HG02588 (cell line): ENCODE data around the gene CLEC18A.
"Not testable (repeated sequence)": the region's sequence is repeated elsewhere in the genome, so short reads cannot be mapped to it uniquely, and the experiment has no call there.

Source experiments
- ATAC-seq: cut with Tn5 transposase; IDR thresholded peaks from one replicate; pipeline ENCODE4 v1.9.1; 2021; ENCODE audit warnings: mild to moderate bottlenecking, moderate library complexity; ENCODE audit not compliant: unreplicated experiment

Gene CLEC18A

DNA sequence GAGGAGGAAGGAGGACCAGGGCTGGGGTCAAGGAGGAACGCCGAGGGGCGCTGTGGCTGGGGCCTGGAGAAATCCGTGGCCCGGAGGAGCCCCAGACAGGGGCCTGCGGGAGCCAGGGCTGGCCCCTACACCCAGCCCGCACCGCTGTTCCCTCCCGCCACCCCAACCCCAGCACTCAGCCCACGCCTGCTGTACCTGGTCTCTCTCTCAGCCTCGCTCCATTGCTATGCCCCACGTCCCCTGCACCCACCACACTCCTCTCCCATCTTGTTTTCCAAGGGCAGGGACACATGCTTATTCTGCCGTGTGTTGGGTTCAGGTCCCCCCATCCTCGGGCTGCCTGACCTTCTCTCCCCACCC is 518 bp downstream of the CLEC18A start:
- not testable (repeated sequence) for ATAC-seq

DNA sequence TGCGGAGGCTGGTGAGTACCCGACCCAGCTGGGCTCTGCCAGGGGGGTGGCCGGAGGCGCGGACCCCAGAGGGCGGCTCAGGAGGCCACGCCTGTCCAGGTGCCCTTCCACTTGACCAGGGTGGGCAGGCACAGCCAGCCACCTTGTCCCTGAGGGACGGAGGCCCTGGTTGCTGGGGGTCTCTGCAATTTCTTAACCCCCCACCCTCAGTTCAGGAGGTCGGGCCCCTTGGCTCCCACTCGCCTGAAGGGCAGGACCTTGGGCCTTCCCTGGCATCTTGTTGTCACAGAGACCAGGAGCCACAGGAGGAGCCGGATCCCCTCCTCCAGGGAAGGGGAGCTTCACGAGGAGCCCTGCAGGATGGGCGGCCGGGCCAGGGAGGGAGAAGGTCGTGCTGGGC is 982 bp downstream of the CLEC18A start:
- not testable (repeated sequence) for ATAC-seq

DNA sequence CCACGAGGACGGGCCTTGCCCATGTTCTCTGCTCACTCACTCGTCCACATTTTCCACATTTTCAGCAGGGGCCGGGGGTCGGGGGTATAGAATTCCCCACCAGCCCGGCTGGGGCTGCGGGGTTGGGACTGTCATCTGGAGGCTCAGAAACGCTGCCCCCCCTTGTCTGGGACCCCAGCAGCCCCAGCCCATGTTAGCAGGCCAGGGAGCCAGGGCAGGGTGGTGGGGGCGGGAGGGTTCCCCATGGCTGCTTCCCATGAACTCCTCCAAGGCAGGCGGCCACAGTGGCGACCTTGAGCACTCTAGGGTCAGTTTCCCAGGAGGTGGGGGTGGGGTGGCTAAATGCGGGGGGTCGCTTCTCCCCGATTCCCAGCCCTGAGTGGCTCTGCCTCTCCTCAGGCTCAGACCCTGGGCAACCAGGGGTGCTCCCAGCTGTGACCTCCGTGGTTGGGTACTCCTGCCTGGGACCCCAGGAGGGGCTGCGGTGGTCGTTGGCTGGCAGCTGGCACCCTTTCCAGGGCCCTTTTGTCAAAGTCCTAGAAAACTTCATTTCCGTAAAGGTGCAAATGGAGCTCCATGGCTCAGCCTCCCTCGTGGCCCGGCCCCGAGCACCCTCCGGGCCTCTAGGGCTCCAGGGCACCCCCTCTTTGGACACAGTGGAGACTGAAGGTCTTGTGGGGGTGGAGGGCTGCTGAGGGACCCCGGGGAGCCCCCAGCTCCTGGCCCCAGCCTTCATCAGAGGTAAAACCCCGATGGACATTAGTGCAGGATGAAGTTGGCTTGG is 1.6 kb downstream of the CLEC18A start:
- ATAC-seq: not testable (repeated sequence)

DNA sequence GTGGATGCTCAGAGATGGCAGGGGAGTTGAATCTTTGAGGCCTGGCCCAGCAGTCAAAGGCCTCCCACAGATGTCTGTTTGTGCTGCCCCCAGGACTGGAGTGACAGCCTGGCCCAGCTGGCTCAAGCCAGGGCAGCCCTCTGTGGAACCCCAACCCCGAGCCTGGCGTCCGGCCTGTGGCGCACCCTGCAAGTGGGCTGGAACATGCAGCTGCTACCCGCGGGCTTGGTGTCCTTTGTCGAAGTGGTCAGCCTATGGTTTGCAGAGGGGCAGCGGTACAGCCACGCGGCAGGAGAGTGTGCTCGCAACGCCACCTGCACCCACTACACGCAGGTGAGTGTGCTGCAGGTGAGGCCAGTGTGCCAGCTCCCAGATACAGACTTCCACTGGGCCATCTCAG is 3.1 kb downstream of the CLEC18A start:
- ATAC-seq: not testable (repeated sequence)

DNA sequence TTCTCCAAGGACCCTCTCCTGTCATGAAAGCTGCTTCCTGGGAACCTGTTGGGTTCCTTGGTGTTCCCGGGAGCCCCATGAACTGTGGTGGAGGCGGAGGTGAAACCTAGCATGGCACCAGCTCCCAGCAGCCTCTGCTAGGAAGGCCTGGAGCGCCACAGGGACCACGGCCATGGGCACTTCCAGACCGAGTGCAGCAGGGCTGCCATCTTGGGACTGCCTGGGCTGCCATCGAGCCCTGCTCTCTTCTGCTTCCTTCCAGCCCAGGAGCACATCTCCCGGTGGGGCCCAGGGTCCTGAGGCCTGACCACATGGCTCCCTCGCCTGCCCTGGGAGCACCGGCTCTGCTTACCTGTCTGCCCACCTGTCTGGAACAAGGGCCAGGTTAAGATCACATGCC is 12.2 kb downstream of the CLEC18A start:
- not testable (repeated sequence) for ATAC-seq

DNA sequence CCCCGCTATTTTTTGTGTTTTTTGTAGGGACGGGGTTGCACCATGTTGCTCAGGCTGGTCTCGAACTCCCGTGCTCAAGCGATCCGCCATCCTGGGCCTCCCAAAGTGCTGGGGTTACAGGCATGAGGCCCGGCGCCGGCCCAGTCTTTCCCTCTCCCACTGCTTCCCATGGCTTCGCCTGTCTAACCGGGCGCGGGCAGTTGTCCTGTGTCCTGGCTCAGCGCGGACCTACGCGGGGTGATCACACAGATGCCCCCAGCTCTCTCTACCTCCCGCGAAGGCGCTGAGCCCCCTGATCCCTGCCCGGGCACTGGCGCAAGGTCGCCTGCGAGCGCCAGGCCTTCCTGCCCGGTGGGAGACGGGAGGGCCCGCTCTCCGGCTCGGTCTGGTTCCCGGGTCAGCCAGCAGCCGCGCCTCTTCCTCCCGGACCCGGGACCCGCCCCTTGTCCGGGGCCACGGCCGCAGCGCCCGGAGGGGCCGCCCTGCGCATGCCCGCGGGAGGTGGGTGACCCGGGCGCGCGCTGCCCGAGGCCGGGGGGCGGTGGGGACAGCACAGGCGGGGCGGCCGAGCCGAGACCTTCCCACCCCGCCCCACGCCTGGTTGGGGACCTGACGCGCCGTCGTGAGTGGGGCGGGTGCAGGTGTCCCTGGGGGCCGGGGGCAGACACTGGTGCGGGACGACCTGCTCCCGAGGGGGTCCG is 14.0 kb downstream of the CLEC18A start:
- ATAC-seq: not testable (repeated sequence)

DNA sequence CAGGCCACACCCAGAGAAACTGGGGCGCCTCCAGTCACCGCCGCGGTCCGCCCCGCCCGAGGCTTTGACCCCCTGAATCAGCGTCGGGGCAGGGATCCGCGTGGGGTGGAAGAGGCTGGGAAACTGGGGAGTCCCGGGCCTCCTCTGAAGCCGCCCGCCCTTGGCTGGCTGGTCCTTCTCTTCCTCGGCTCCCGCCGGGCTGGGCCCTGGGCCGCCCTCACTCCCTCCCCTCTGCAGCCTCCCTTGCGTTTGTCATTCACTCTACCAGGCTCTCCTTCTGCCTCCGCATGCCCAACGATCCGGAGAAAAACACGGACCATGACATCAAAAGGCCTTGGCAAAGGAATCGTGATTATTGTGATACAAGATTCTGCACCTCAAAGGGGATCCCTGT is 14.5 kb downstream of the CLEC18A start:
- ATAC-seq: not testable (repeated sequence)

DNA sequence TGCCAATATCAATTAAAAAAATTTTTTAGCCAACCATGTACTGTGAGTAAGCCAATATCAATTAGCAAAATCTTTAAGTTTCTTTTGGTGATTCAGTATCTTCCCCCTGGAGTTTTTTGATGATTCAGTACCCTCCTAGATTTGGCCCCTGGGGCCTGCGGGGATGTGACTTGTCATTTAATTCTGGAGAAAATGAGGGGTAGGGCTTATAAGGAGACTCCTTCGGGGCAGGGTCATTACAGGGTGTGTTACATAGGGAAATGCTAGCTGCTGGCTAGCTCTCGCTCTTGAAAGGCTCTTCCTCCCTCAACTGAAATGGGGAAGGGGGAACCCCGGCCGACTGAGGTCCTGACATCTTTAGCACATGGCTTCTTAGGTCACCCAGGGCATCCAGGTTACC is 16.6 kb downstream of the CLEC18A start:
- not testable (repeated sequence) for ATAC-seq

DNA sequence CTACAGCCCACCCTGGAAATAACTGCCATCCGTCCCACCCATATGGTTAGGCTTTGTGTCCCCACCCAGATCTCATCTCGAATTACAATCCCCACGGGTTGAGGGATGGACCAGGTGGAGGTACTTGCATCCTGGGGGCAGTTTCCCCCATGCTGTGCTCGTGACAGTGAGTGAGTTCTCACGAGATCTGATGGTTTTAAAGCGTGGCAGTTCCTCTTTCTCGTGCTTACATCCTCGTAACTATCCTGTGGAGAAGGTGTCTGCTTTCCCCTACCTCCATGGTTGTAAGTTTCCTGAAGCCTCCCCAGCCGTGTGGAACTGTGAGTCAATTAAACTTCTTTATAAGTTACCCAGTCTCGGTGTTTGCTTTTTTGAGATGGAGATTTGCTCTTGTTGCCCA is 17.0 kb downstream of the CLEC18A start:
- not testable (repeated sequence) for ATAC-seq

DNA sequence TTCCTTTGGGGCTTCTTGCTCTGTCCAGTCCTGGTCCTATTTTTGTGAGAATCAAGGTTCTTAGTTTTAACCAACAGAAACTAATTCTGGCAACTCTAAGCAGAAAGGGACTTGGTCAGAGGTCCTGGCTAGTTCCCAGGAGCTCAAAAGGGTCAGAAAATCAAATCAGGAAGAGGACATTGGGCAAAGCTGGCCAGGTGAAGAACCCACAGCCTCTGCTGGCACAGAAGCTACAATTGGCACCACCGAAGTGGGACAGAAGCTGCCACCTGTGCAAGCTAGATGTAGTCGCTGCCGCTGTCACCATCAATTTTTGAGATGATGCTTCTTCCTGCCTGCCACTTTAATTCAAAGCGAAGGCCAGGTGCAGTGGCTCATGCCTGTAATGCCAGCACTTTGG is 18.5 kb downstream of the CLEC18A start:
- ATAC-seq: not testable (repeated sequence)

DNA sequence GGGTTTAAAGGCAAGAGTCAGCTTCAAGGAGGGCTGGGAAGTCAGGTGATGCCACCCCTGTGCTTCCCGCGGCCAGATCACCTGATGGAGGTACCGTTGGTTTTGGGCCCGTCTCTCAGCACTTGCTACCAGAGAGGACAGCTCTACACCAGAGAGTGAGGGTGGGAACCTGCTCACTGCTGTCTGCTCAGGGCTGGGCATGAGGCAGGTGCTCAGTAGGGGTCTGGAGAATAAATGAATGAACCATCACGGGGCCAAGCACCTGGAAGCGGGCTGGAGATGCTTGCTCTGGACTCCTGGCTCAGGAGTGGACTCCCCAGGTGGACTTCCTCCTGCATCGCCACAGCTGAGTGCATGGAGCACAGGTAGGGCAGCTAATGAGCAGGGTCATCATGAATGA is 21.0 kb downstream of the CLEC18A start:
- ATAC-seq: not testable (repeated sequence)

DNA sequence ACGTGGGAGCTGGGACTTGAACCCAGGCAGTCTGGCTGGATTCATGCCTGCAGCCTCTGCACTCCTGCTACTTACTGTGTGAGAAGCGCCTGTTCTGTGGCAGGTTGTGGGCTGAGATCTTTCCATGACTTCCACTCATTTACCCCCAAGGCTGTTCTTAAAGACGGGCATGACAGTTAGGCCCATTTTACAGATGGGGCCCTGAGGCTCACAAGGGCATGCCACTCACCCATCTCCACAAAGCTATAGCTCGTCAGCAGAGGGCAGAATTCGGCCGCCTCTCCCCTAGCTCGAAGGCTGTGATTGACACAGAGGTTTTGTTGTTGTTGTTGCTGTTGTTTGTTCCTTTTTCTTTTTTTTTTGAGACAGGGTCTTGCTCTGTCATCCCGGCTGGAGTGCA is 21.8 kb downstream of the CLEC18A start:
- not testable (repeated sequence) for ATAC-seq

DNA sequence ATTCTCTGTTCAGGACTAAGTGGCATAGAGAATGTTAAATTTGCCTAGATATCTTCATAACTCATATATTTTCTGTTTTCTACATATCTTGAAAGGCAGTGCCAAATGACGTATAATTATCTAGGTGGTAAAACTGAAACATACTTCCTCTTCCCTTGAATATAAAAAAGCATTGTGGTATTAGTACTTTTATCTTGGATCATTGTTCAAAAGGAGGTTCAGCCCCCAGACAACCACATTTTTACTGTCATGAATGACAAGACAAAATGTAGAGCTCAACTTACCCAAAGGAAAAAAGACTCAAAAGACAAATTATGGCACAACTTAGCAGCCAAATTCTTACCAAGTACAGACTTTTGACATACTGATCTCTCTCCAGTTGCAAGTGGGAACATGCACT is 34.1 kb downstream of the CLEC18A start:
- ATAC-seq: not testable (repeated sequence)

DNA sequence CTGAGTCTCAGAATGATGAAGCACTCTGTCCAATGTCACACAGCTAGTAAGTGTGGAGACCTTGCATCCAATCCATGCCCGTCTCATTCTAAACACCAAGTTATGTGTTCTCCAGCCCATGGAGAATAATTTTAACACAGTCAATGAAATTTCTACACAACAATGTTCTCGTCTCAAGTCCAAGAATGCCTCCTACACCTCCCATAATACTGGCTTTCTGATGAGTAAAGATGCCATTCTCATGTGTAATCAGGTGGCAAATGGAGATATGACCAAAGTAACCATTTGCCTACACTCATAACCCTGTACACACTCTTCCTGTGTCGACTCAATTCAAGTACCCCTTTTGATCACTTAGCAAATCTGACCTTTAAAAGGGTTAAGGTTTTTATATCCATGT is 46.8 kb downstream of the CLEC18A start:
- not testable (repeated sequence) for ATAC-seq

DNA sequence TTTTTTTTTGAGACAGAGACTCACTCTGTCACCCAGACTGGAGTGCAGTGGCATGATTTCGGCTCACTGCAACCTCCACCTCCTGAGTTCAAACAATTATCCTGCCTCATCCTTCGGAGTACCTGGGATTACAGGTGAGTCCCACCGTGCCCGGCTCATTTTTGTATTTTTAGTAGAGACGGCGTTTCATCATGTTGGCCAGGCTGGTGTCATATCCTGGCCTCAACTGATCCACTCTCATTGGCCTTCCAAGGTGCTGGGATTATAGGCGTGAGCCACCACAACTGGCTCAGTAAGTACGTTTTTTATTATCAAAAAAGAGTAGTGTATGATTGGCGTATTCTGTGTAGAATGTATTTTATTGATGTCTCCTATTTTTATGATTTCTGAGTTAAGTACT is 48.7 kb downstream of the CLEC18A start:
- not testable (repeated sequence) for ATAC-seq

DNA sequence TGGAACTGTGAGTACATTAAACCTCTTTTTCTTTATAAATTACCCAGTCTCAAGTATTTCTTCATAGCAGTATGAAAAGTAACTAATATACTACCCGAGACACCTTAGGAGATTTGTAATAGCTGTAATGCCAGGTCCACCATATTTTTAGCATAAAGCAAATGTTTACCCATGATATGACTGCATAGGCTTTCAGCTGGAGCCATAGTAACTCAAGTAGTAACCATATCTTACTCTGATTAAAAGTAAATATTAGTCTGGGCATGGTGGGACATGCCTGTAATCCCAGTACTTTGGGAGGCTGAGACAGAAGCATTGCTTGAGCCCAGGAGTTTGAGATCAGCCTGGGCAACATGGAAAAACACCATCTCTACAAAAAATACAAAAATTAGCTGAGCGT is 52.4 kb downstream of the CLEC18A start:
- ATAC-seq: not testable (repeated sequence)

DNA sequence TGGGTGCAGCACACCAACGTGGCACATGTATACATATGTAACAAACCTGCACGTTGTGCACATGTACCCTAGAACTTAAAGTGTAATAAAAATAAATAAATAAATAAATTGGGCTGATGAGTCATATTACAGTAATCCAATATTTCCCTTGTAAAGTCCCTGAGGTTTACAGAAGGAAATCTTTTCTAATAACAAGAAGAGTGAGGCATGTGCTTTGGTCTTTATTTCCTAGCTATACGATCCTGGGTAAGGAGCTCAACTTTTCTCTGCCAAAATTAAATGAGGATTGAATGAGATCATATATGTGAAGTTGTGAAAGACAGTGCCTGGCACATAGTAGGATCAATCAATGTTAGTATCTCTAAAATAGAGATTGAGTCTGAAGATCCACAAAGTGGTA is 57.5 kb downstream of the CLEC18A start:
- not testable (repeated sequence) for ATAC-seq

DNA sequence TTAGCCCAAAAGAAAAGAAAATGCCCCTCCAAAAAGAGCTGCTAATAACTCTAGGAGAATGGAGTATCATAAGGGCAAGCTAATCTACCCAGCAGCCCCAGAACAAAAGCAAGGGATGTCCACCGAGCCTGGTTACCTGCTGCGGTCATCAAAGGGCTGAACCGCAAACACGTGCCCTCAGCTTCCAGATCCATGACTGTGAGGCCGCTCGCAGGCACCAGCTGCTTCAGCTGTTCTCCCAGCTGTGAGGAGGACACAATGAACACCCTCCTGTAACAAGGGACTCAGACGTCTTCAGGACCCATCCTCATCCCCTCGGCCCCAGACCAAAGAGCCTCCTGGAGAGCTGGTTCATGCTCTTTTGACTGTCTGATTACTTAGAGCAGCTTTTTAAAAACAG is 59.5 kb downstream of the CLEC18A start:
- ATAC-seq: not testable (repeated sequence)

DNA sequence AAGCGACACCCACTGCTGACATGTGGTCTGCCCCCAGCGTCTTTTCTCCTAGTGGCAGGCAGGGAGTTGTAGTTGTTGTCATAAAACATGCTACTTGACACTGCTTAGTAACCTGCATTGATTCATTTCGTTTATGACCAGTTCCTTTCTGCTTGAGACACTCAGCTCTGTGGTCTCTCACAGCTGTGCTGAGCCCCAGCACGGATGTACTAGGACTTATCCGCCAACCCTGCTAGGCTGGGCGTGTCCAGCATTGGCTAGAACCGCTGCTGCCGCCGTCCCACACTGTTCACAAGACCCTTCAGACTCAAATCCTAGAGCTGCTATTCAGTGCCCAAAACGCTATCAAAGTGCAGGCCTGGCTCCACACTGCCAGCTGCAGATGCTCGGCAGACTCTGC is 60.0 kb downstream of the CLEC18A start:
- ATAC-seq: not testable (repeated sequence)

DNA sequence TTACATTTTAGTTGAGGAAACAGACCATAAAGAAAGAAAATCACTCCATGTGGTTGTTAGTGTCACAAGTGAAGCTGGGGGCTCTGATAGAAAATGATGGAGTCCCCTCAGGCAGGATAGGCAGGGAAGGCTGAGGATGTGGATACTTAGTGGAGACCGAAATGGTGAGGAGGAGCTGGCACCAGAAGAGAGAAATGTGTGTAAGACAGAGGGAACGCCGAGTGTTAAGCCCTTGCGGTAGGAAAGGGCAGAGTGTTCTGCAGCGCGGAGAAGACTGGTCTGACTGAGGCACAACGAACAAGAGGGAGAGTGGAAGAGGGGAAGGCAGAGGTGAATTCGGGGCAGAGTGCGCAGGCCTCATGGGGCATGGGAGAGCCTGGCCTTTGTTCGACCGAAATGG is 61.2 kb downstream of the CLEC18A start:
- ATAC-seq: not testable (repeated sequence)

DNA sequence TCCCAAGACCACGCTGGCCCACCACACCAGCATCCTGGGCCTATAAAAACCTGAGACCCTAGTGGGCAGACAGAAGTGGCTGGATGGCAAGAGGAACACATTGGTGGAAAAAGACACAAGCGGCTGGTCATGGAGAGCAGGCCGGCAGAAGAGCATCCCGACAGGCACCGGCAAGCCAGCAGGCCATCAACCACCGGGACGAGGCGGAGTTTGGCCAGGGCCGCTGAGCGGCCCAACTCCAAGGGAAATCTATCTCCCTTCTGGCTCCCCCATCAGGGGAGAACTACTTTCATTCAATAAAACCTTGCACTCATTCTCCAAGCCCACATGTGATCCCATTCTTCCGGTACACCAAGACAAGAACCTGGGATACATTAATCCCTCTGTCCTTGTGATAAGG is 61.8 kb downstream of the CLEC18A start:
- ATAC-seq: not testable (repeated sequence)
